ENCODE data around the gene KIAA1614.
"Not testable (repeated sequence)": the region's sequence is repeated elsewhere in the genome, so short reads cannot be mapped to it uniquely, and the experiment has no call there.

The KIAA1614 gene

GRCh38 chr1:180966744-180967536, 54.2 kb downstream of the KIAA1614 start:
- no peak for DNase-seq

DNA sequence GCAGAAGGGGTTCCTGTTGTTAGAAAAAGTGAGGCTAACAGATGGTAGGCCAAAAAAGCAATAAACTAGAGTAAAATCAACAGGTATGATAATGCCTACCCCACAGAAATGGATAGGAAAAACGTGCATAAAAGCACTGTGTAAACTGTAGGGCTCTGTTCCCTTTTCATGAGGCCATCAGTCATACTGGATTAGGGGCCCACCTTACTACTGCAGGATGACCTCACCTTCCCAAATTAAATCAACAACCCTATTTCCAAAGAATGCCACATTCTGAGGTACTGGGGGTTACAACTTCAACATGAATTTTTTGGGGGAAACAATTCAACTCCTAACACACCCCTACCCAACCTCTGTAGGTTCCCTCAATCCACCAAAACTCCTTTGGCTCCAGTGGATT, 54.9 kb downstream of the KIAA1614 start:
- DNase-seq, result no peak

DNA sequence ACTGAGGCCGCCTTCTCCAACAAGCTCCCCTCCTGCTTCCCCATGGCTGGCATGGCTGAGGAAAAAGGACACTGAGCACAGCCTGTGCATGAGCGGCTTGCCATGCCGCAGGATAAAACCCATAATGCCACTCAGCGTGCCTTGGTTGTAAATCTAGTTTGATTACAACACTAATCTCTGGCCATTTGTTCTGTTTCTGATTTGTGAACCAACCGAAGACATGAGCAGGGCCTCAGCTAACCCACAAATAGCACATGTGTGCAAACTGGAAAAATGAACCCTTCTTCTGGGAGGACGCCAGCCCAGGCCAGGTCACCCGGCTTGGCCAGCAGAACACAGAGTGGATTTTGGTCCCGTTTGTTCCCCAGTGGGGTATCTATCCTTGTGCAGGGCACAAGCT, 56.1 kb downstream of the KIAA1614 start:
- DNase-seq, result not testable (repeated sequence)

DNA sequence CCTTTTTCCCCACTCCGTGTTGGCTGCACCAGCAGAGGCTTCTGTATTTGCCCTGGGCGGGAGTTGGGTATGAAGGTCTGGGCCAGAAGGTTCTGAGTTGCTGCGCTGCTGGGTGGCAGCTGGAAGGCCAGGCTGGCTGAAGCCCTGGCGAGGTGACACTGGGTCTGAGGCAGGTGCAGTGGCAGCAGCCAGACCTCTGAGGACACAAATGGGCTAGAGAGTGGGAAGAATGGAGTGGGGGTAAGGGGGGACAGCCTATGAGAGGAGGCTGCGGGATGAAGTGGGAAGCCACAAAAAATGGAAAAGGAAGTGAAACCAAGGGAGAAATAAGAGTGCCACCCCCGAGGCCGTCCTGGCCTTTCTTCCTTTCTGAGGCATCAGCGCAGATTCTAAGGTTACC, 56.7 kb downstream of the KIAA1614 start:
- no peak for DNase-seq

GRCh38 chr1:180970333-180971079, 57.8 kb downstream of the KIAA1614 start:
- no peak for DNase-seq

DNA sequence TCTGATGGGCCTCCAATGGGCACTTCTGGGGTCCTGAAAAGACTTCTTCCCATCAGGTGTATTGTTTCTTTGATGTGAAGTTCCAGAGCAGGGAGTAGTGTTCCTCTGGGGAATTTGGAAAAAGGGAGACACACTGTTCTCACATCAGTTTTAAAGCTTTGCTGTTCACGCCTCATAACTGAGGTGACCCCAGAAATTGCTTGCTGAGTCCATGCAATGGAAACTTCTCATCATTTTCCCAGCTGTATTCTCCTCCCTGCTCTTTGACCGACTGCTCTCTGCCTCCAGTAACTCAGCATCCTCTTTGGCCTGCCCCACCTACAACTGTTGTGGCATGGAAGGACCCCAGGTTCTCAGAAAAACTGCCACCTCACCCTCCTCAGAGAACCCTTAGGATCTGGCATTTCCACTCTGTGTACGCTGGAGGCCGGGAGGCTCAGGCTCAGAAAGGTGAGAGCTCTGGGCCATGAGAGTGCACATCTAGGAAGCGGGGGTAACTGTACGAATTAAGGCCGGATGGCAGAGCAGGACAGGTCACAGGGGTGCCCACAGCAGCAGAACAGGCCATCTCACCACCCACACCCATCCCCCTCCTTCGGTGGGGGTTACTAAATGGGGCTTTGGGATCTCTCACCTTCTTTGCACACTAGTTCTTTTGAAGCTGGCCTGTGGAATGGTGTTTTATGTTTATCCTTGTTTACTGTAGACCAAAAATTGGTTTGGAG, 58.7 kb downstream of the KIAA1614 start:
- no peak for DNase-seq

DNA sequence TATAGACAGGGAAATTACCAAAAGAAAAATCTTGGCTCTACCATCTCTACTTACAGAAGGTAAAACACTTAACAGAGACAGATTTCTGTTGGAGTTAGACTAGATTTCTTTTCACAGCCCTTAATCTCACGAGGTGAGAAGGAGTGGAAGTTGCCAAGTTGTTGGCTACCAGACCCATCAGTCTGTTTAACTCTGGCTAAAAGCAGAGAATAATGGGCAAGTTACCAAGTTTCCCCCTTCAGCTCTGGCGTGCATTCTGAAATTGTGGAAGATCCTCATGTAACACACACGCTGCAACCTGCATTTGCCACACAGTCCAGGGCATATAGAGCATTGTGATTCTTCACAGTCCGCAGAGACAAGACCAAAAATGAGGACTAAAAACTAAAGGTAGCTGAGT, 60.7 kb downstream of the KIAA1614 start:
- no peak for DNase-seq

DNA sequence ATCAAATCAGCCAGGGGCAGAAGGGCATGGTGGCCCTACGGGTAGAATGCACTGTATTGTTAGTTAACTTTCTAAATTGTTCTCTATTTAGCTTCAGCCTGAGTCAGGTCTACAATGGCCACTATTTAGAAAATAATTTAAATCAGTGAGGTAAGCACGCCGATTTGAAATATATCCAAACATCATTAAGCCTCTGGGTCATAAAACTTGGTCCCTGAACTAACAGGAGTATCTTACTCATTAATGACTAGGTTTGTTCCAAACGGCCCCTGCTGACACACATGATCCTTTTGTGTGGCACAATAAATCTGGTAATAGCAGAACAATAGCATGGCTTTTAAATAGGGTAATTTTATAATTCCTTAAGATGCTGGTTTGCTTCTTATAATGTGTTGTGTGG, 61.5 kb downstream of the KIAA1614 start:
- no peak for DNase-seq

GRCh38 chr1:180975551-180975950, 62.9 kb downstream of the KIAA1614 start:
- DNase-seq, result no peak

- DNase-seq, result no peak
Observed at GRCh38 chr1:180976191-180976590, 63.5 kb downstream of the KIAA1614 start.

DNA sequence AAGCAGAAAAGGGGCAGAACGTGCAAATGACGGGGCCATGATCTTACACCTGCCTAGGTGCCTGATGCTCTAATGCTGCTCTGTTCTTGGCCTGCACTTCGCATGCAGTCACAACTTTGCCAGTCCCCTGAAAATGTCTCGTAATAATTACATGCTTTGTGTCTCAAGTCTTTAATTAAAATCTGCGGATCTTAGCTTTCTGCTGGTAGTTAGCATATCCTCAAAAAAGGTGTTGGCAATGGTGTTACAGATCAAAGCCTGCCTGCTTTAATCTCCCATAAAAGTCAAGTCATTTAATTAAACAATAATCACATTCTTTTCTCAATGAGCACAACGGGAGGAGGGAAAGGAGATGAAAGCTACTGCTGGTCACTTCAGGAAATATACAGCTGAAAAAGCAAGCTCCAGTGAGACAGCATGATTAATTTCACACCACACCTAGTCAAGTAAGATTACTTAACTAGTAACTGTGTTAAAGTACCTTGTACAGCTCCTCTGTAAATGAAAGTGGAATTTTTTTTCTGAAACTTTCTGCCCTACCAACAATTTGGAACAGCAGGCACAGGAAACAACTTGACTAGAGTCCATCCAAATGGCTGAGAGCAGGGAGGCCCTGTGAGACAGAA, 64.1 kb downstream of the KIAA1614 start:
- no peak for DNase-seq

DNA sequence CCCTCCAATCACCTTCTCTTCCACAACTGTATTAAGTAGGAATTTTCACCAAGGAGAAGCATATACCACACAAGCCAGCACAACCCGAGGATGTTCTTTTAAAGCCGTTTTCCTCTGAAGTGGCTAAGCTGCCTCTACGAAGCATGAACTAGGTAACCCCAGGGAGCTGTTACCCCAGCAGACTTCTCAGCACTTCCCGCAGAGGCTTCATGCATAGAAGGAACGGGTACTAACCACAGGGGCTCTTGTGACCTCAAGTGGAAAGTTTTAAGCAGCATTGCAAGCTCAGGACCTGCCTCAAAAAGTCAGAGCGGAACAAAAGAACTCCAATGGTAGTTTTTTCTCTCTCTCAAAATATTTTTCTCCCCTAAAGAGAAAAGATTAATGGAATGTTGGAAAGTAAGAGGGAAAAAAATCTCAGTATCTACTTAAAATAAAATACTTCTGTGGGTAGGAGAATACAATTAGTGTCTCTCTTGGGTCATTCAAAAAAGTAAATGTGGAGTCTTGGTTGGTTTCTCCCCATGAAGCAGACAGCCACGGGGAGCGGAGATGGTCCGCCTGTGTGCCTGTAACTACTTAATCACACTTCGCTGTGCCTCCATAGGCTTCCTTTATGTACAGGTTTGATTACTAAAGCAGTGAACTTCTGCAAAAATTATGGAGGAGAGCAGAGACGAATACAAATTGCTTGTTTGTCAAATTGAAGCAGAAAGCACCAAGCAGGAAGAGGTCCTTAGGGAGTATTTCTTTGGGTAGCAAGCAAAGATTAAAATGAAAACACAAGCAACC, 69.1 kb downstream of the KIAA1614 start:
- no peak for DNase-seq

GRCh38 chr1:180982422-180982821, 69.7 kb downstream of the KIAA1614 start:
- no peak for DNase-seq

GRCh38 chr1:180988253-180988752, 75.6 kb downstream of the KIAA1614 start:
- DNase-seq, result no peak

GRCh38 chr1:180994262-180994661, 81.6 kb downstream of the KIAA1614 start:
- no peak for DNase-seq

- no peak for DNase-seq
Observed at GRCh38 chr1:180997843-180998504, 85.3 kb downstream of the KIAA1614 start.
